H7 (cell line): ENCODE data around the gene THYN1. TPM values are rescaled to one million over a fixed set of nuclear protein-coding genes. Genes with fewer than 3 reads are reported as not detected.

Source experiments
- total RNA-seq: library from RNA; depleted of rRNA; stranded (reverse); fragments of >200 nt; shearing (Covaris generic); gene quantifications from 2 replicates; pipeline ENCODE4 v1.2.3, GENCODE V29; 2014; rRNA removed

Gene THYN1
- total RNA-seq, 1 experiment from 2014 or later: 117 TPM

Other genes starting within 250 kb of the THYN1 start
- 34.4 and 40.8 TPM in 2 replicates for gene JAM3, start 184.3 kb downstream of the THYN1 start, total RNA-seq
- gene NCAPD3, start 29.4 kb downstream of the THYN1 start, total RNA-seq: 54.9 and 68.2 TPM in 2 replicates
- 25.3 and 26.8 TPM in 2 replicates for gene VPS26B, start 28.7 kb downstream of the THYN1 start, total RNA-seq
- gene ACAD8, start 216 bp upstream of the THYN1 start, total RNA-seq: 44.2 TPM in 2 replicates
- 24.0 and 35.0 TPM in 2 replicates for gene GLB1L3, start 23.0 kb upstream of the THYN1 start, total RNA-seq
- 3.7 and 4.1 TPM in 2 replicates for gene GLB1L2, start 78.6 kb upstream of the THYN1 start, total RNA-seq
- gene B3GAT1, start 158.9 kb upstream of the THYN1 start, total RNA-seq: 9.9 and 12.8 TPM in 2 replicates